Vagina (tissue), 2 donors: ENCODE results near the gene NANOS3. TPM values are rescaled to one million over a fixed set of nuclear protein-coding genes. Genes with fewer than 3 reads are reported as not detected.

Experiments used
- DNase-seq, 2 donors: peaks; one replicate each; pipeline ENCODE4 v3.0.0-alpha.2; 2017; ENCODE audit errors: extremely low spot score in 2 of 2
- H3K27ac ChIP-seq: fragments of 200-600 bp; sonication (generic); one replicate; pipeline ENCODE4 v1.5.1; 2019
- H3K27me3 ChIP-seq: fragments of 200-600 bp; sonication (generic); one replicate; pipeline ENCODE4 v1.5.1; 2019
- H3K36me3 ChIP-seq, 2 donors: fragments of 200-600 bp; sonication (generic); one replicate each; pipeline ENCODE4 v1.5.1; 2017 to 2019
- H3K4me1 ChIP-seq: fragments of 200-600 bp; sonication (generic); one replicate; pipeline ENCODE4 v1.5.1; 2019
- H3K4me3 ChIP-seq, 2 donors: fragments of 200-600 bp; sonication (generic); 1 replicate in 1 of 2; 2 replicates in 1 of 2; pipeline ENCODE4 v1.5.1; 2016 to 2019
- H3K9me3 ChIP-seq: fragments of 200-600 bp; sonication (generic); one replicate; pipeline ENCODE4 v1.5.1; 2019
- CTCF ChIP-seq, 3 experiments: fragments of 450-650 bp in 2 of 3; fragments of 200-600 bp in 1 of 3; sonication (generic) in 1 of 3; IDR thresholded peaks; one replicate each; pipeline ENCODE4 v1.5.1; 2017 to 2019; ENCODE audit warnings: antibody characterized with exemption in 3 of 3, mild to moderate bottlenecking in 2 of 3, moderate library complexity in 2 of 3
- POLR2A ChIP-seq, 2 donors: fragments of 450-650 bp; IDR thresholded peaks; one replicate each; pipeline ENCODE4 v1.6.1; 2017; ENCODE audit warnings: antibody characterized with exemption in 2 of 2, mild to moderate bottlenecking in 2 of 2, moderate library complexity in 2 of 2
- POLR2AphosphoS5 ChIP-seq, 2 donors: sonication (generic); formaldehyde crosslinking; IDR thresholded peaks; one replicate each; pipeline ENCODE4 v1.9.0; 2017; ENCODE audit warnings: antibody characterized with exemption in 2 of 2, mild to moderate bottlenecking in 2 of 2, low read depth in 1 of 2; ENCODE audit not compliant: insufficient read depth in 1 of 2
- intact Hi-C: fragments of 100-400 bp; cut with DNase I; formaldehyde crosslinking; loops from one replicate; pipeline ENCODE4 v1.15.1; 2023
- total RNA-seq: library from RNA; depleted of rRNA; stranded (reverse); fragments of >200 nt; gene quantifications from one replicate; pipeline ENCODE4 v1.2.3, GENCODE V29; 2016

The NANOS3 gene
- total RNA-seq, 1 donor from 2014 or later: not detected

GRCh38 chr19:13880059-13881043, 3.4 kb downstream of the NANOS3 start:
- peak overlapping the region; percentile 83 for H3K27ac ChIP-seq
- intact Hi-C loops: loop anchor here (2.0 kb wide), 1 partner anchor 194 kb away; no protein-coding TSS in a partner anchor
- no peaks in the 10 kb centered on the region for H3K9me3 ChIP-seq
- H3K4me1 ChIP-seq: peaks cover 54% of the 10 kb centered on the region
- H3K27me3 ChIP-seq: no peaks in the 10 kb centered on the region
- TF ChIP-seq POLR2AphosphoS5 (IDR thresholded peaks at IDR 0.05; ENCODE audit: insufficient read depth in 1 of 2, low read depth in 1 of 2) (peak; percentile 89 to 93), CTCF (IDR thresholded peaks at IDR 0.05) (peak; percentile 97 to 100 (median 100)), POLR2A (IDR thresholded peaks at IDR 0.05) (no peak)
- peak overlapping the region; percentile 11 to 36 for H3K4me3 ChIP-seq
- H3K36me3 ChIP-seq: no peaks in the 10 kb centered on the region
- DNase-seq: peak in 1 of 2 donors; percentile 97

GRCh38 chr19:13881251-13881691, 4.3 kb downstream of the NANOS3 start:
- peaks cover 62% of the 10 kb centered on the region for H3K4me1 ChIP-seq
- intact Hi-C loops: loop anchor here (2.0 kb wide), 1 partner anchor 194 kb away; no protein-coding TSS in a partner anchor
- H3K9me3 ChIP-seq: no peaks in the 10 kb centered on the region
- no peaks in the 10 kb centered on the region for H3K36me3 ChIP-seq
- no peak for DNase-seq
- H3K4me3 ChIP-seq: no peak overlapping the region
- peak overlapping the region; percentile 18 for H3K27ac ChIP-seq
- no peaks in the 10 kb centered on the region for H3K27me3 ChIP-seq
- TF ChIP-seq POLR2AphosphoS5 (IDR thresholded peaks at IDR 0.05; ENCODE audit: insufficient read depth in 1 of 2, low read depth in 1 of 2): no peak

GRCh38 chr19:13881692-13882418, 4.9 kb downstream of the NANOS3 start:
- Histone ChIP-seq H3K4me3 (no peak overlapping the region), H3K9me3 (no peaks in the 10 kb centered on the region), H3K27me3 (no peaks in the 10 kb centered on the region), H3K36me3 (no peaks in the 10 kb centered on the region), H3K27ac (peak overlapping the region; percentile 18), H3K4me1 (peaks cover 68% of the 10 kb centered on the region)
- intact Hi-C loops: loop anchor here (2.0 kb wide), 1 partner anchor 193 kb away; no protein-coding TSS in a partner anchor
- TF ChIP-seq CTCF (IDR thresholded peaks at IDR 0.05) (no peak), POLR2AphosphoS5 (IDR thresholded peaks at IDR 0.05; ENCODE audit: insufficient read depth in 1 of 2, low read depth in 1 of 2) (no peak), POLR2A (IDR thresholded peaks at IDR 0.05) (no peak)
- no peak for DNase-seq

GRCh38 chr19:13882419-13882795, 5.5 kb downstream of the NANOS3 start:
- H3K4me3 ChIP-seq: no peak overlapping the region
- H3K9me3 ChIP-seq: no peaks in the 10 kb centered on the region
- DNase-seq: no peak
- H3K36me3 ChIP-seq: no peaks in the 10 kb centered on the region
- H3K4me1 ChIP-seq: peaks cover 73% of the 10 kb centered on the region
- intact Hi-C loops: no loop called here
- no peaks in the 10 kb centered on the region for H3K27me3 ChIP-seq
- no peak for TF ChIP-seq POLR2AphosphoS5 (IDR thresholded peaks at IDR 0.05; ENCODE audit: insufficient read depth in 1 of 2, low read depth in 1 of 2)
- no peak for TF ChIP-seq CTCF (IDR thresholded peaks at IDR 0.05)
- TF ChIP-seq POLR2A (IDR thresholded peaks at IDR 0.05): no peak
- H3K27ac ChIP-seq: peak overlapping the region; percentile 18

GRCh38 chr19:13882836-13883235, 5.9 kb downstream of the NANOS3 start:
- no peak overlapping the region for H3K4me3 ChIP-seq
- H3K4me1 ChIP-seq: peaks cover 78% of the 10 kb centered on the region
- no peaks in the 10 kb centered on the region for H3K36me3 ChIP-seq
- no peak for DNase-seq
- intact Hi-C loops: no loop called here
- H3K27ac ChIP-seq: peak overlapping the region; percentile 18
- H3K27me3 ChIP-seq: no peaks in the 10 kb centered on the region
- H3K9me3 ChIP-seq: no peaks in the 10 kb centered on the region
- TF ChIP-seq CTCF (IDR thresholded peaks at IDR 0.05) (no peak), POLR2AphosphoS5 (IDR thresholded peaks at IDR 0.05; ENCODE audit: insufficient read depth in 1 of 2, low read depth in 1 of 2) (no peak), POLR2A (IDR thresholded peaks at IDR 0.05) (no peak)
